ENCODE data around the gene PTPRD.

The PTPRD gene

DNA sequence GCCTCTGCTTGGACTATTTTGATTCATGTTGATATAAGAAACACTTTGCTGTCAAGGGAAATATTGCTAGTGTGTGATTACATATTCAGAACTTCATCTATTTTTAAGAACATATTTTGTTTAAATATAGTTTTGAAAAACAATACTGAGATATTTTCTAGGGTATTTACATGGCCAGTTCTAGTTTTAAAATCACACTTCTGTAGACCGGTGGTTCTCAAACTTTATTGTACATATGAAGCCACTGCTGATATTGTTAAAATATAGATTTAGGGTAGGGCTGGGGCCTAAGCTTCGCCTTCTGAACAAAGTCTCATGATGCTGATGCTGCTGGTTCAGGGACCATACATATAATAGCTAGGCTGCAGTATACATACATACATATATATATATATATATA lies 1000.0 kb downstream of the PTPRD start:
- DNase-seq (ENCODE audit: low read depth in 2 of 2) = no peak

GRCh38 chr9:9612270-9612669 lies 1000.5 kb downstream of the PTPRD start:
- no peak for DNase-seq (ENCODE audit: low read depth in 2 of 2)

DNA sequence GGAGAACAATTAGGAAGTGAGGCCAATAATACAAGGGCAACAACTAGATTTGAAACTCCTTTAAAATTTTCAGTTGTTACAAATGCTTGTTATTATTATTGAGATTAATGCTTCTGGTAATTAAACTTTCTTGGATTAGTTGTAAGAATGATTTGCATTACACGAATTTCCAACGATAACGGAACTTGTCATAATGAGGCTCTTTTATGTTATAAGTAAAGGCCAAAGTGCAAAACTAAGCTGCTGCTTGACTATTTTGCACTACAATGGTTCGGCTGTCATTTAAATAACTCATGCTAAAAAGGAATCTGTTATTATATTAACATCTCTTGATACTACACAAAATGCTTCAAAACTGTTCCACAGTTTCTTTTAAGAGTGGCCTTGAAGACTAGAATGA lies 1007.1 kb downstream of the PTPRD start:
- no peak for DNase-seq (ENCODE audit: low read depth in 2 of 2)

DNA sequence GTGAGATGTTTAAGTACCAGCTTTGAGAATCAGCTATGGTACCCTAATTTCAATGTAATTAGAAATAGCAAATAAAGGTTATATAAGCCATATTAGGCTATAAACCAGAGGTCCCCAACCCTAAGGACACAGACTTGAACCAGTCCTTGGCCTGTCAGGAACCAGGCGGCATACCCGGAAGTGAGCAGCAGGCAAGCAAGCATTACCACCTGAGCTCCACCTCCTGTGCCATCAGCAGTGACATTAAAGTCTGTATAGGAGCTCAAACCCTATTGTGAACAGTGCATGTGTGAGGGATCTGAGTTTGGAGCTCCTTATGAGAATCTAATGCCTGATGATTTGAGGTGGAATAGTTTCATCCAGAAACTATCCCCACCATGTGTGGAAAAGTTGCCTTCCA lies 1009.5 kb downstream of the PTPRD start:
- no peak for DNase-seq (ENCODE audit: low read depth in 2 of 2)

GRCh38 chr9:9598723-9599122 lies 1014.1 kb downstream of the PTPRD start:
- DNase-seq (ENCODE audit: low read depth in 2 of 2) = no peak

GRCh38 chr9:9592104-9592503 lies 1020.7 kb downstream of the PTPRD start:
- DNase-seq (ENCODE audit: low read depth in 2 of 2) = no peak

DNA sequence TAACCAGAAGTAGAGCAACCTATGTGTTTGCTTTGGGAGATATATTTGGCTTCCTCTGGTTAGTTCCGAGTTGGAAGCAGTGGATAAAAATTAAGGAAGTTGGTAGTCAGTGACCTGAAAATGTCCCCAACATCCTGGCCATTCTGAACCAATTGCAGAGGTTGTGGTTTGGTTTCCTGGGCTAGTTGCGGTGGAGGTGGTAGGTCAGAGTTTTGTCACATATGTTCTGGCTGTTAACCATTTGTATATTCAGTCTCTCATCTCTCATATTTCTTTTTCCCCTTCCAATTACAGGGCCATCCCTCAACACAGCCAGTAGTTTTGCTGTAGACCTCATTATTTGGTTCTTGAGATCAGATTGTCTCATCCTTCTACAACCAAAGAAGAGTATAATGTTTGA lies 1026.9 kb downstream of the PTPRD start:
- DNase-seq (ENCODE audit: low read depth in 2 of 2) = no peak

DNA sequence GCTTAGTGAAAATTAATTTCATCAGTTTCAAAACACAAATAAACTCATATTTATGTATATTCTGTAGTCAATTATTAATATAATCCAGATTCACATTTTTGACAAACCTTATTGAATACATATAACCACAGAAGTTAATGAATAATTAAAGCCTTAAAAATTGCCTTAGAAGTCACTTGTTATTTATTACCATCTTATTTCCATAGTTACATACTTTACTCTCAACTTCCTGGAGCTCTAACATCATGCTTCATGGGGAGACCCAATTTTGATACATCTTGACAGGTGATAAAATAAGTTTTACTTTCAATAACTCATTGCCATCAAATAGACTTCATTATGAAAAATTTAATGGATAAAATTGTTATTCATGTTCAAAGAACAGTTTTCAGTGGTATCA lies 1038.7 kb downstream of the PTPRD start:
- no peak for DNase-seq (ENCODE audit: low read depth in 2 of 2)

DNA sequence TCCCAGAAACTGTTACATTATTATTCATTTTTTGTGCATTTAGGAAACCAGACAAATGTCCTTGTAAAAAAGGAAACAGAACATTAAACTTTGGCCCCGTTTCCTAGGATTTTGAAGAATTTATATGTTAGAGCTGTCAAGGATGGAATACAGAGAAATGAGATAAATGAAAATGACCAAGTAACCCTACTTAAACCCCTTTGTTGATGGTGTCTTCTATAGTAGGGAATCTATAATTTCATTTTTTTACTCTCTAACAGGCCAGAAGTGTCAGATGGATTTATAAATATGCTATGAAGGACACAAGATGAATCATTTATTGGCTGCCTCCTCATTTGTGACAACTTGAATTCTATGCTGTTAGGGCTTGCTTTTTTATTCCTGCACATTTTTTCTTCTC lies 1047.1 kb downstream of the PTPRD start:
- DNase-seq (ENCODE audit: low read depth in 2 of 2) = no peak

DNA sequence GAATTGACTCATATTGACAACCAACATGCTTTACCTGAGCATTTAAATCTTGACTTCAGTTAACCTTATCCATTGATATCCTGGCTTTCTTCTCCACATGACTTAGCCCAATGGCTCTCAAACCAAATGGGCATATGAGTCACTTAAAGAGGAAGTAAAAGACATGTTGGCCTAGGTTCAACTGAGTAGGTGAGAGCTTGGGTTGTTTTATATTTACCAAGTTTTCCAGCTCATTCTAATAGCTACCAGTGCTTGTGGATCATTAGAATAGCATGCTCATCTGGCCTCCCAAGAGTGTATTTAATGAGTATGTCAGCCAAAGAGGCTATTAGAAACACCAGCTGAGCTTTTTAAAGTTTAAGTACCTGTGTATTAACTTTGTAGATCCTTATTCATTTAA lies 1049.0 kb downstream of the PTPRD start:
- DNase-seq (ENCODE audit: low read depth in 2 of 2) = no peak

- DNase-seq (ENCODE audit: low read depth in 2 of 2) = no peak
Observed at GRCh38 chr9:9560382-9561035, 1052.3 kb downstream of the PTPRD start.

DNA sequence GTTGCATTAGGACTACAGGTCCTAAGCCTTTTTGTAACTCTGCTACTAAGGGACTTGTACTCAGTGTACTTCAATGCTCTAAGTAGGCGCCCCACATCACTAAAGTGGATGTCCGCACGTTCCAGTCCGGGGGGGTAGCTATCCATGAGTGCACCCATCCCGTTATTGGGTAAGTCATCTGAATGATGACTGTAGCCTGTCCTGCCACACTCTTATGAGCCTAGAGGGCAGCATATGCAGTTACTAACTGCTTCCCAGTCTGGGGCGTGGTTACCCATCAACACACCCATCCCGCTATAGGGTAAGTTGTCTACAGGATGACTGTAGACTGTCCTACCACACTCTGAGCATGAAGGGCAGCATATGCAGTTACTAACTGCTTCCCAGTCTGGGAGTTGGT lies 1053.9 kb downstream of the PTPRD start:
- DNase-seq (ENCODE audit: low read depth in 2 of 2) = no peak

- no peak for DNase-seq (ENCODE audit: low read depth in 2 of 2)
Observed at GRCh38 chr9:9557804-9558334, 1054.9 kb downstream of the PTPRD start.

GRCh38 chr9:9556865-9557803 lies 1055.7 kb downstream of the PTPRD start:
- DNase-seq (ENCODE audit: low read depth in 2 of 2) = no peak

DNA sequence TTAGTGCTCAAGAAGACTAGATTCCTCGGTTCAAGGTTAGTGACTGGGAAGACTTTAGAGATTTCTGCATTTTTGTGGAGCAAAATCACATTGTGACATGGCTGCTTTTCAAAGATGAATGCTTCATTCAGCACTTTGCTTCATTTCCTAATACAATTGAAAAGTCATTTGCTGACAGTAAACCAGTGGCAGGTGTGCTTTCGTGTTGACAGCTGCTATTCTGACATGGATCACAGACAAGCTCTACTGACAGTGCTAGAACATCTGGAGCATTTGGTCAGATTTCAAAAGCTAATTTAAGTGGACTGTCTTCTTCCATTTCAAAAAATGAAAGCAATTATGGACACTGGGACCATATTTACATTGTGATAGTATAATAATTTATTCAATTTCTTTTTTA lies 1060.1 kb downstream of the PTPRD start:
- no peak for DNase-seq (ENCODE audit: low read depth in 2 of 2)

- DNase-seq (ENCODE audit: low read depth in 2 of 2) = no peak
Observed at GRCh38 chr9:9538766-9539165, 1074.0 kb downstream of the PTPRD start.

- no peak for DNase-seq (ENCODE audit: low read depth in 2 of 2)
Observed at GRCh38 chr9:9538356-9538755, 1074.4 kb downstream of the PTPRD start.

GRCh38 chr9:9536523-9536922 lies 1076.3 kb downstream of the PTPRD start:
- DNase-seq (ENCODE audit: low read depth in 2 of 2) = no peak

DNA sequence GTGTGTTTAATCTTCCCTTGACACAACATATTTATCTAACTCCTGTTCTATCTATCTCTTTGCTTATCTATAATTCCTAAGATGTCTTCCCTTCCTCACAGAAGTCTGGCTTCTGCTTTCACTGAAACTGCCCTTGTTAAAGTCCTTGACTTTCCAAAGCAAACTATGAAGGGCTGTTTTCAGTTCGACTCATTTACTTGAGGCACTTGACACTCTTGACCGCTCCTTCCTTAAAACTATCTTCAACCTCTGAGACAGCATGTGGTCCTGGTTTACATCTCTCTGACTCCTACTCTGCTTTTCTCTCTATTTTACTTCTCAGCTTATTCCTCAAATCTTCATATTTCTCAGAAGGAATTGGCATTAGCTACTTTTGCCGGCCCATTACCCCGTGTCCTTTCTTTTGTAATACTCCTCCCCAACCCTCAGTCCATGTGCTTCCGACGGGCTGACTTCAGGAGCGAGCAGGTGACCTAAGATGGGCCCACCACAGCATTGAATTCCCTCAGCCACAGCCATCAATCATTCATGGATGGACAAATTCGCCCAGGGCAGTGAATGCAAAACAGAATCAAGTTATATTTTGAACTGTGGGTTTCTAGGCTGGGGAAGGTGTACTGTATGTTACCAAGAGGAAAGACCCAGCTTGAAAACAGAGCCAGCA lies 1089.2 kb downstream of the PTPRD start:
- DNase-seq (ENCODE audit: low read depth in 2 of 2) = no peak

DNA sequence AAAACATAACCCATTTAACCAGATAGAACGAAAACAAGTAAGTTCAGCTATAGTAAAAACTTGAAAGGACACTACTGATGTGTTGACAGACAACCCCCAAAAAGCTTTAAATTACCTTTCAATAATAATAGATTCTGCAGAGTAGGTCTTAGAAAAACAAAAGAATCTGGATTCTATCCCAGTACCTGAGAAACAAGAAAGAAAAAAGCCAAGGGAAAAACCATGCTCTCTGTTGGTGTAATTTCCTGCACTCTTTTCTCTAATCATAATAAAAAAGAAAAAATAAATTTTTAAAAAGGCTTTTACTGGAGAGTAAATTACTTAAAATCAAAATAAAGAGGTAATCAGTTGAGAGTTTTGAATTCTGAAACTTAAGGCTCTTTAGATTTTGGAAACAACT lies 1090.4 kb downstream of the PTPRD start:
- no peak for DNase-seq (ENCODE audit: low read depth in 2 of 2)

- no peak for DNase-seq (ENCODE audit: low read depth in 2 of 2)
Observed at GRCh38 chr9:9521033-9521779, 1091.6 kb downstream of the PTPRD start.

GRCh38 chr9:9504869-9505268 lies 1107.9 kb downstream of the PTPRD start:
- no peak for DNase-seq (ENCODE audit: low read depth in 2 of 2)
